IMR-90 (cell line): Measurements from ENCODE around the gene CDK14. TPM values are rescaled to one million over a fixed set of nuclear protein-coding genes. Genes with fewer than 3 reads are reported as not detected.

Experiments
- ATAC-seq: fragments of 200-7000 bp; cut with Tn5 transposase; 2 replicates; pipeline ENCODE4 v1.9.1; 2020; ENCODE audit warnings: low read depth, mild to moderate bottlenecking, moderate library complexity
- BruUV-seq: library from RNA; stranded (reverse); fragments of 400-500 nt; replicated peaks from 2 replicates; lab custom pipeline; 2021; lab: Mats Ljungman, UMichigan
- CTCF ChIA-PET: fragments of 300-600 bp; formaldehyde crosslinking; extraction: SDS; loops from one replicate; lab custom pipeline; 2021; ENCODE audit warnings: antibody characterized with exemption; lab: Yijun Ruan, JAX
- POLR2A ChIA-PET: fragments of 300-600 bp; sonication (Branson Sonifier 250); formaldehyde crosslinking; loops from one replicate; lab custom pipeline; 2022; ENCODE audit warnings: antibody characterized with exemption; ENCODE audit not compliant: unreplicated experiment; lab: Charles Lee
- DNase-seq: peaks from one replicate; pipeline ENCODE4 v3.0.0; 2013
- H2AFZ ChIP-seq: replicated peaks from 2 replicates; pipeline ENCODE3; 2013; ENCODE audit warnings: low read length, mild to moderate bottlenecking; ENCODE audit not compliant: poor library complexity
- H2AK5ac ChIP-seq: 2 replicates; pipeline ENCODE4 v1.6.1; 2013; ENCODE audit warnings: low read depth, low read length, inconsistent platforms
- H2AK9ac ChIP-seq: replicated peaks from 2 replicates; pipeline ENCODE3; 2013; ENCODE audit warnings: mild to moderate bottlenecking, low read depth, low read length, moderate library complexity; ENCODE audit not compliant: poor library complexity
- H2BK120ac ChIP-seq: 2 replicates; pipeline ENCODE4 v1.6.1; 2013; ENCODE audit warnings: low read depth, low read length, inconsistent platforms
- H2BK15ac ChIP-seq: 3 replicates; pipeline ENCODE4 v1.6.1; 2013; ENCODE audit warnings: low read depth, low read length, inconsistent platforms
- H2BK20ac ChIP-seq: 2 replicates; pipeline ENCODE4 v1.6.1; 2013; ENCODE audit warnings: low read depth, mild to moderate bottlenecking, inconsistent platforms, low read length, moderate library complexity
- H2BK5ac ChIP-seq: 2 replicates; pipeline ENCODE4 v1.6.1; 2013; ENCODE audit warnings: mild to moderate bottlenecking, low read depth, low read length, inconsistent platforms; ENCODE audit not compliant: poor library complexity, severe bottlenecking
- H3K14ac ChIP-seq: replicated peaks from 2 replicates; pipeline ENCODE4 v1.6.1; 2013; ENCODE audit warnings: low read depth, low read length, inconsistent platforms
- H3K18ac ChIP-seq: 2 replicates; pipeline ENCODE4 v1.6.1; 2013; ENCODE audit warnings: low read depth, low read length, control low read depth
- H3K23ac ChIP-seq: 2 replicates; pipeline ENCODE4 v1.6.1; 2013; ENCODE audit warnings: low read depth, low read length, inconsistent platforms
- H3K27ac ChIP-seq: 2 replicates; pipeline ENCODE4 v1.5.1; 2013; ENCODE audit warnings: mild to moderate bottlenecking, control low read depth, low read length; ENCODE audit not compliant: insufficient read depth
- H3K27me3 ChIP-seq: 2 replicates; pipeline ENCODE4 v1.6.1; 2013; ENCODE audit warnings: low read length; ENCODE audit not compliant: control insufficient read depth, insufficient read depth
- H3K36me3 ChIP-seq: 2 replicates; pipeline ENCODE4 v1.6.1; 2013; ENCODE audit warnings: low read length, mixed read lengths; ENCODE audit not compliant: control insufficient read depth, insufficient read depth
- H3K4ac ChIP-seq: 2 replicates; pipeline ENCODE4 v1.6.1; 2013; ENCODE audit warnings: low read depth, low read length, inconsistent platforms
- H3K4me1 ChIP-seq: 2 replicates; pipeline ENCODE4 v1.6.1; 2013; ENCODE audit warnings: low read length, mixed read lengths; ENCODE audit not compliant: control insufficient read depth, insufficient read depth
- H3K4me2 ChIP-seq: 2 replicates; pipeline ENCODE4 v1.6.1; 2013; ENCODE audit warnings: low read depth, mild to moderate bottlenecking, control low read depth, low read length, moderate library complexity
- H3K4me3 ChIP-seq: 2 replicates; pipeline ENCODE4 v1.5.1; 2013; ENCODE audit warnings: low read depth, mild to moderate bottlenecking, control low read depth, low read length, moderate library complexity; ENCODE audit not compliant: insufficient read depth
- H3K56ac ChIP-seq: 2 replicates; pipeline ENCODE4 v1.6.1; 2013; ENCODE audit warnings: low read length, inconsistent platforms; ENCODE audit not compliant: insufficient read depth; ENCODE audit errors: extremely low read depth
- H3K79me1 ChIP-seq, 2 experiments: 2 replicates each; pipeline ENCODE4 v1.6.1; 2013; ENCODE audit warnings: low read length in 2 of 2, inconsistent platforms in 1 of 2, low read depth in 1 of 2
- H3K9ac ChIP-seq: 2 replicates; pipeline ENCODE4 v1.6.1; 2013; ENCODE audit warnings: low read depth, low read length, control low read depth
- H3K9me1 ChIP-seq: 2 replicates; pipeline ENCODE4 v1.6.1; 2013; ENCODE audit warnings: low read length, inconsistent platforms; ENCODE audit not compliant: insufficient read depth
- H3K9me3 ChIP-seq: 2 replicates; pipeline ENCODE4 v1.6.1; 2013; ENCODE audit warnings: low read length; ENCODE audit not compliant: control insufficient read depth, insufficient read depth
- H4K20me1 ChIP-seq: 2 replicates; pipeline ENCODE4 v1.6.1; 2013; ENCODE audit warnings: low read length, inconsistent platforms; ENCODE audit not compliant: insufficient read depth
- H4K5ac ChIP-seq: 2 replicates; pipeline ENCODE4 v1.6.1; 2013; ENCODE audit warnings: mild to moderate bottlenecking, low read depth, low read length, control low read depth
- H4K8ac ChIP-seq, 2 experiments: 2 replicates each; pipeline ENCODE4 v1.6.1; 2013; ENCODE audit warnings: low read depth in 2 of 2, low read length in 2 of 2, control low read depth in 1 of 2, inconsistent platforms in 1 of 2
- H4K91ac ChIP-seq: 2 replicates; pipeline ENCODE4 v1.6.1; 2013; ENCODE audit warnings: low read depth, low read length, inconsistent platforms; ENCODE audit not compliant: insufficient read depth
- BHLHE40 ChIP-seq: fragments of 150-350 bp; IDR thresholded peaks from 2 replicates; pipeline ENCODE4 v1.6.1; 2016; ENCODE audit warnings: mild to moderate bottlenecking, low read depth, low read length
- CEBPB ChIP-seq: IDR thresholded peaks from 2 replicates; pipeline ENCODE4 v1.6.1; 2012; ENCODE audit warnings: low read depth, low read length, improper control_type of control experiment
- CHD1 ChIP-seq: IDR thresholded peaks from 2 replicates; pipeline ENCODE4 v1.6.1; 2012; ENCODE audit warnings: low read depth, low read length, improper control_type of control experiment
- FOS ChIP-seq: fragments of 150-350 bp; IDR thresholded peaks from 2 replicates; pipeline ENCODE4 v1.6.1; 2016; ENCODE audit warnings: low read depth, low read length
- MAFK ChIP-seq: IDR thresholded peaks from 2 replicates; pipeline ENCODE4 v1.6.1; 2012; ENCODE audit warnings: low read depth, low read length, improper control_type of control experiment
- MAZ ChIP-seq: IDR thresholded peaks from 2 replicates; pipeline ENCODE4 v1.6.1; 2012; ENCODE audit warnings: low read depth, mild to moderate bottlenecking, low read length, improper control_type of control experiment, moderate library complexity, borderline replicate concordance
- MXI1 ChIP-seq: IDR thresholded peaks from 2 replicates; pipeline ENCODE4 v1.6.1; 2012; ENCODE audit warnings: low read depth, mild to moderate bottlenecking, low read length, moderate library complexity, borderline replicate concordance
- NFE2L2 ChIP-seq: fragments of 150-350 bp; IDR thresholded peaks from 2 replicates; pipeline ENCODE4 v1.6.1; 2016; ENCODE audit warnings: low read depth, mild to moderate bottlenecking, low read length
- POLR2A ChIP-seq: IDR thresholded peaks from 2 replicates; pipeline ENCODE4 v1.6.1; 2012; ENCODE audit warnings: mild to moderate bottlenecking, low read depth, low read length
- RAD21 ChIP-seq: IDR thresholded peaks from 2 replicates; pipeline ENCODE4 v1.6.1; 2012; ENCODE audit warnings: low read length, improper control_type of control experiment
- RCOR1 ChIP-seq: IDR thresholded peaks from 2 replicates; pipeline ENCODE4 v1.6.1; 2012; ENCODE audit warnings: mild to moderate bottlenecking, low read length, improper control_type of control experiment; ENCODE audit not compliant: insufficient replicate concordance
- RFX5 ChIP-seq: IDR thresholded peaks from 2 replicates; pipeline ENCODE4 v1.8.0; 2012; ENCODE audit warnings: low read depth, mild to moderate bottlenecking, low read length, moderate library complexity
- SMC3 ChIP-seq: fragments of 150-350 bp; IDR thresholded peaks from 2 replicates; pipeline ENCODE4 v1.6.1; 2016; ENCODE audit warnings: low read depth, mild to moderate bottlenecking, antibody characterized with exemption, low read length, moderate library complexity
- WGBS, 2 experiments: methylation state at CpG; one replicate each; pipeline versions ENCODE4 v1.1.5 to v1.1.7; 2013; ENCODE audit warnings: missing lambda C conversion rate in 2 of 2; ENCODE audit not compliant: insufficient read length in 1 of 2; ENCODE audit errors: extremely low coverage in 2 of 2; 5-methylcytosine and 5-hydroxymethylcytosine counted together
- dilution Hi-C: fragments of 300-500 bp; cut with HindIII; formaldehyde crosslinking; loops from one replicate; pipeline ENCODE4 v1.14.3; 2018; ENCODE audit warnings: low sequenced_read_pairs; ENCODE audit not compliant: unreplicated experiment
- in situ Hi-C: fragments of 300-500 bp; cut with MboI; formaldehyde crosslinking; loops from 3 replicates; pipeline ENCODE4 v1.14.3; 2019; ENCODE audit warnings: low sequenced_read_pairs, inconsistent platforms, mixed read lengths
- intact Hi-C: fragments of 100-400 bp; cut with micrococcal nuclease; formaldehyde crosslinking; loops from 2 replicates; pipeline ENCODE4 v1.10.0; 2022
- polyA plus RNA-seq, 3 experiments: library from polyadenylated mRNA; depleted of rRNA; stranded (reverse); fragments of >200 nt; gene quantifications; 2 replicates each; pipeline ENCODE4 v1.2.3, GENCODE V29; 2012; ENCODE audit warnings: low replicate concordance in 1 of 3
- total RNA-seq: library from RNA; depleted of rRNA; stranded (reverse); fragments of >200 nt; gene quantifications from 2 replicates; pipeline ENCODE4 v1.2.3, GENCODE V29; 2012
- TF ChIP-seq, protein P1 (sequence below): fragments of 150-350 bp; IDR thresholded peaks from 2 replicates; pipeline ENCODE4 v1.6.1; 2017; ENCODE audit warnings: mild to moderate bottlenecking, antibody characterized with exemption, low read length, low read depth
- TF ChIP-seq, protein P2 (sequence below): conservative IDR thresholded peaks from 2 replicates; pipeline ENCODE4 v1.5.1; 2012; ENCODE audit warnings: mild to moderate bottlenecking, low read depth, low read length, improper control_type of control experiment
- TF ChIP-seq, protein P3 (sequence below): fragments of 150-350 bp; IDR thresholded peaks from 2 replicates; pipeline ENCODE4 v1.6.1; 2016; ENCODE audit warnings: low read depth, mild to moderate bottlenecking, low read length, moderate library complexity, borderline replicate concordance

The CDK14 gene
- total and polyA plus RNA-seq, 2 of the 4 experiments (the other 2 are of a cell fraction) = 10.1 to 29.6 TPM

DNA sequence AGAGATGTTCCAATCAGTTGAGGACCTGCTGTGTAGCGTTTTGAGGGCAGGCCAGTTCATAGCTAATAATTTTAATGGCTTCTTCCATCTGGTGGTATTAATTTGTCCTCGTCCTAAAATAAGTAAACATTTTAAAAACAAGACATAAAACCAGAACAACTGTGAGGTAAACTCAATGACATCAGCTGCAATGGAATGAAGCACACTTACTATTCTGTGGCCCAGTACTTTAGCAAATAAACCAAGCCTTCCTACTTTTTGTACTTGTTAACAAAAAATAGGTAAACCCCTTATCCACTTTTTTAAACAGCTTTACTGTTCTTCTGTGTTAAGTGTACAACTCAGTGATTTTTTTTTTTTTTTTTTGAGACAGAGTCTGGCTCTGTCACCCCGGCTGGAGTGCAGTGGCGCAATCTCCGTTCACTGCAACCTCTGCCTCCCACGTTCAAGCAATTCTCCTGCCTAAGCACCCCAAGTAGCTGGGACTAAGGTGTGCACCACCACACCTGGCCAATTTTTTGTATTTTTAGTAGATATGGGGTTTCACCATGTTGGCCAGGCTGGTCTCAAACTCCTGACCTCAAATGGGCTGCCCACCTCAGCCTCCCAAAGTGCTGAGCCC is 639.2 kb downstream of the CDK14 start:
- Histone ChIP-seq H3K9me1 (peaks cover 9% of the 10 kb centered on the region), H3K79me1 (no peaks in the 10 kb centered on the region), H3K56ac (no peak overlapping the region), H3K4ac (no peak overlapping the region), H3K4me1 (peaks cover 11% of the 10 kb centered on the region), H3K9ac (no peak overlapping the region), H2AFZ (no peak overlapping the region), H2BK20ac (no peak overlapping the region), H3K36me3 (no peaks in the 10 kb centered on the region), H3K9me3 (no peaks in the 10 kb centered on the region), H3K4me2 (no peak overlapping the region), H4K8ac (0 out of 4 replicates have a peak overlapping the region, but pooled peaks of 1 of the 2 experiments have one; percentile 14), H3K27me3 (no peaks in the 10 kb centered on the region), H3K14ac (no peak overlapping the region), H3K23ac (no peak overlapping the region), H3K18ac (no peak overlapping the region), H2BK120ac (no peak overlapping the region), H4K91ac (no peak overlapping the region), H2AK5ac (no peak overlapping the region), H2BK5ac (no peak overlapping the region), H2BK15ac (no peak overlapping the region), H4K5ac (no peak overlapping the region), H3K4me3 (no peak overlapping the region), H2AK9ac (no peak overlapping the region), H4K20me1 (no peaks in the 10 kb centered on the region), H3K27ac (no peak overlapping the region)
- BruUV-seq = no TSS peak
- peak; percentile 30; the same call in 1 of the 2 replicates for ATAC-seq
- ChIA-PET CTCF (no interaction called here), POLR2A (no interaction called here)
- dilution Hi-C loops (no loop called here), in situ Hi-C loops (no loop called here), intact Hi-C loops (no loop called here)
- TF ChIP-seq MAFK (no peak), RCOR1 (no peak), MXI1 (no peak), BHLHE40 (no peak), CHD1 (no peak), MAZ (no peak), RFX5 (no peak), RAD21 (no peak), CEBPB (no peak), SMC3 (no peak), FOS (no peak), POLR2A (no peak), NFE2L2 (no peak)
- TF ChIP-seq, protein P1, sequence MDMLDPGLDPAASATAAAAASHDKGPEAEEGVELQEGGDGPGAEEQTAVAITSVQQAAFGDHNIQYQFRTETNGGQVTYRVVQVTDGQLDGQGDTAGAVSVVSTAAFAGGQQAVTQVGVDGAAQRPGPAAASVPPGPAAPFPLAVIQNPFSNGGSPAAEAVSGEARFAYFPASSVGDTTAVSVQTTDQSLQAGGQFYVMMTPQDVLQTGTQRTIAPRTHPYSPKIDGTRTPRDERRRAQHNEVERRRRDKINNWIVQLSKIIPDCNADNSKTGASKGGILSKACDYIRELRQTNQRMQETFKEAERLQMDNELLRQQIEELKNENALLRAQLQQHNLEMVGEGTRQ = no peak
- TF ChIP-seq, protein P2, sequence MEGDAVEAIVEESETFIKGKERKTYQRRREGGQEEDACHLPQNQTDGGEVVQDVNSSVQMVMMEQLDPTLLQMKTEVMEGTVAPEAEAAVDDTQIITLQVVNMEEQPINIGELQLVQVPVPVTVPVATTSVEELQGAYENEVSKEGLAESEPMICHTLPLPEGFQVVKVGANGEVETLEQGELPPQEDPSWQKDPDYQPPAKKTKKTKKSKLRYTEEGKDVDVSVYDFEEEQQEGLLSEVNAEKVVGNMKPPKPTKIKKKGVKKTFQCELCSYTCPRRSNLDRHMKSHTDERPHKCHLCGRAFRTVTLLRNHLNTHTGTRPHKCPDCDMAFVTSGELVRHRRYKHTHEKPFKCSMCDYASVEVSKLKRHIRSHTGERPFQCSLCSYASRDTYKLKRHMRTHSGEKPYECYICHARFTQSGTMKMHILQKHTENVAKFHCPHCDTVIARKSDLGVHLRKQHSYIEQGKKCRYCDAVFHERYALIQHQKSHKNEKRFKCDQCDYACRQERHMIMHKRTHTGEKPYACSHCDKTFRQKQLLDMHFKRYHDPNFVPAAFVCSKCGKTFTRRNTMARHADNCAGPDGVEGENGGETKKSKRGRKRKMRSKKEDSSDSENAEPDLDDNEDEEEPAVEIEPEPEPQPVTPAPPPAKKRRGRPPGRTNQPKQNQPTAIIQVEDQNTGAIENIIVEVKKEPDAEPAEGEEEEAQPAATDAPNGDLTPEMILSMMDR = no peak
- TF ChIP-seq, protein P3, sequence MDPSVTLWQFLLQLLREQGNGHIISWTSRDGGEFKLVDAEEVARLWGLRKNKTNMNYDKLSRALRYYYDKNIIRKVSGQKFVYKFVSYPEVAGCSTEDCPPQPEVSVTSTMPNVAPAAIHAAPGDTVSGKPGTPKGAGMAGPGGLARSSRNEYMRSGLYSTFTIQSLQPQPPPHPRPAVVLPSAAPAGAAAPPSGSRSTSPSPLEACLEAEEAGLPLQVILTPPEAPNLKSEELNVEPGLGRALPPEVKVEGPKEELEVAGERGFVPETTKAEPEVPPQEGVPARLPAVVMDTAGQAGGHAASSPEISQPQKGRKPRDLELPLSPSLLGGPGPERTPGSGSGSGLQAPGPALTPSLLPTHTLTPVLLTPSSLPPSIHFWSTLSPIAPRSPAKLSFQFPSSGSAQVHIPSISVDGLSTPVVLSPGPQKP = no peak
- DNase-seq = peak; percentile 40
- no CpG with 5 or more reads among the region's 6 CpGs for WGBS, 2 experiments
